DMS53 treated with DMSO at 0.1 percent for 48 hours (cell line): ENCODE measurements around the gene SLC39A12.

Experiments used
- DNase-seq: peaks from one replicate; lab custom pipeline; 2025; ENCODE audit not compliant: unreplicated experiment; lab: John Stamatoyannopoulos, UW

The SLC39A12 gene

DNA sequence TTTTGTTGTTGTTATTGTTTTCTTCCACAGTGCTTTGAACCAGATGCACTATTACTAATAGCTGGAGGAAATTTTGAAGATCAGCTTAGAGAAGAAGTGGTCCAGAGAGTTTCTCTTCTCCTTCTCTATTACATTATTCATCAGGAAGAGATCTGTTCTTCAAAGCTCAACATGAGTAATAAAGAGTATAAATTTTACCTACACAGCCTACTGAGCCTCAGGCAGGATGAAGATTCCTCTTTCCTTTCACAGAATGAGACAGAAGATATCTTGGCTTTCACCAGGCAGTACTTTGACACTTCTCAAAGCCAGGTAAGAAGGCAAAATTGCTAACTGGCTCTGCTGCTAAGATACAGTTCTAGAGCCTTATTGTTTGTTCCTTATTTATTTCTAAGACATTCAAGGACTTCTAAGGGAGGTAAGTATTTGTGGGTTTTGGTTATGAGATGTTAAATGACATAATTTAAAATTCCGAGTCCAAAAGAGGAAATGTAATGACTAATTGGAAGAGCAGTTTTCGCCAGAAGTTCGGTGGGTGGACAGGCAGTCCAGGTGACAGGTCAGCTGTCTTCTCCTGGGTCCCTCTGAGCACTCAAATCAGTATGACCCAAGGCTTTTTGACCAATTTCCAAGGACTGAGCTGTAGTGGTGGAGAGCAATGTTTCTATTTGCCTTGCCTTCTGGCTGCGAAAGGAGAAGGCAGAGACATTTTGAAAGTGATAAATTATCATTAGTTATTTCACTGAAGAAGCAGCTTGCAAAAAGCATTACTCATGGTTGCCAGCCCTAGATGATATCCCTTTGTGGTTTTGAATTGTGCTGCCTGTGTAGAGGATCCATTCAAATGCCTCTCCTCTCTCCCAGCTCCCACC, 10.1 kb downstream of the SLC39A12 start:
- DNase-seq, result no peak

GRCh38 chr10:17963431-17963830, 11.7 kb downstream of the SLC39A12 start:
- DNase-seq, result peak; percentile 15

- no peak for DNase-seq
Observed at GRCh38 chr10:17965649-17966235, 14.0 kb downstream of the SLC39A12 start.

GRCh38 chr10:17974505-17974904, 22.8 kb downstream of the SLC39A12 start:
- no peak for DNase-seq

DNA sequence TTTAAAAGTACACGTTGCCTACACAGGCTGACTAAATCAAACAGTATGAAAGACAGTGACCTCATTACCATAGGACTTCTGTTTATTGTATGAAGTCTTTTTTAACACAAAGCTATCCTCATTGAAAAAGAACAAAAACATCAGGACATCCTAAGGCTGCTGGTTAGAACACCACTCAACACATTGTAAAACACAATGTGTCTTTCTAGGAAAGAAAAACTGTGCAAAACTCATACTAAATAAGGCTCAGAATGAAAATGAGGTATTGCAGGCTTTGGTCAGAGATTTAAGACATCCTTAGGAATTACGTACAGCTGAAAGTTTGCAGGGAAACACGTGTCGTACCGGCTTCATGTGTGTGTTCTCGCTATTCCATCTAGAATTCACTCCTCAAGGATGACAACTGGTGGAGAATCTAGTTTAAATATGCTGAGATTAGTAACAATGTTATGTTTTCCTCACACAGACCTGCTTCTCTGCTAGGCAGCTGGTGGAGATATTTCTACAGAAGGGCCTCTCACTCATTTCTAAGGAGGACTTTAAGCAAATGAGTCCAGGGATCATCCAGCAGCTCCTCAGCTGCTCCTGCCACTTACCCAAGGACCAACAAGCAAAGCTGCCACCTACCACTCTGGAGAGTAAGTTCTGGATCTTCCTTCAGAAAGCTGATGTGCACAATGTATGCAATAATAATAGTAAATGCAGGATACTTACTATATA, 29.3 kb downstream of the SLC39A12 start:
- DNase-seq, result no peak

- no peak for DNase-seq
Observed at GRCh38 chr10:17981766-17982380, 30.2 kb downstream of the SLC39A12 start.

DNA sequence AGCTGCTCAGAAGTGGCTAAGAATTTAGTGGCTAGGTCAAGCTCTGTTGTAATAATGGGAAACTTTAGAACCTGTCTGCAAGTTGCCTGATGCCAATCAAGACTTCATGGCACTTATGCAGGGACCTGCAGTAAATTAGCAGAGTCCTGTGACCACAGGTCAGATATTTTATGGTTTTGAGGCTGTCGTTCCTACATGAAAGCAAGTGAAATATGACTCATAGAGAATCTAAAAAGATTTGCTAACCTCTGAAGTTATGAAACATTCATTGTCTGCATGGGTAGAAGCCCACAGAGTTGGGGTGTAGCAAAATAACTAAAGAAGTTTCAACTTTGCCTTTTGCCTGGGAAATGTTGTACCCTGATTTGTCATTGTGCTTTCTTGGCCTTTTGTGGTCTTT, 32.3 kb downstream of the SLC39A12 start:
- no peak for DNase-seq

DNA sequence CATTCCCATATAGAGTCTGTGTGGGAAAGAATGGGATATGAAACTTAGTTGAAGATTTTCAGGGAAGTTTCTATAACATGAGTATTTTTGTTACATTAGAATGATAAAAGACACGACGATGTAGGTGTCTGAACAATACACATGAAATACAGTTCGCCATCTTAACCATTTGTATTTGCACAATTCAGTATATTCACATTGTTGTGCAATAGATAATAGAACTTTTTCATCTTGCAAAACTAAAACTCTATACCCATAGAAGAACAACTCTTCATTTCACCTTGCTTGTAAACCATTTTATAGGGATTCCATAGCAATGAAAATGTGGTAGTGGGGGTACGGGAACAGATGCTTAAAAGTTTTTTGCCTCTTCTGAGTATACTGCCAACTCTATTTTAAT, 32.8 kb downstream of the SLC39A12 start:
- no peak for DNase-seq

DNA sequence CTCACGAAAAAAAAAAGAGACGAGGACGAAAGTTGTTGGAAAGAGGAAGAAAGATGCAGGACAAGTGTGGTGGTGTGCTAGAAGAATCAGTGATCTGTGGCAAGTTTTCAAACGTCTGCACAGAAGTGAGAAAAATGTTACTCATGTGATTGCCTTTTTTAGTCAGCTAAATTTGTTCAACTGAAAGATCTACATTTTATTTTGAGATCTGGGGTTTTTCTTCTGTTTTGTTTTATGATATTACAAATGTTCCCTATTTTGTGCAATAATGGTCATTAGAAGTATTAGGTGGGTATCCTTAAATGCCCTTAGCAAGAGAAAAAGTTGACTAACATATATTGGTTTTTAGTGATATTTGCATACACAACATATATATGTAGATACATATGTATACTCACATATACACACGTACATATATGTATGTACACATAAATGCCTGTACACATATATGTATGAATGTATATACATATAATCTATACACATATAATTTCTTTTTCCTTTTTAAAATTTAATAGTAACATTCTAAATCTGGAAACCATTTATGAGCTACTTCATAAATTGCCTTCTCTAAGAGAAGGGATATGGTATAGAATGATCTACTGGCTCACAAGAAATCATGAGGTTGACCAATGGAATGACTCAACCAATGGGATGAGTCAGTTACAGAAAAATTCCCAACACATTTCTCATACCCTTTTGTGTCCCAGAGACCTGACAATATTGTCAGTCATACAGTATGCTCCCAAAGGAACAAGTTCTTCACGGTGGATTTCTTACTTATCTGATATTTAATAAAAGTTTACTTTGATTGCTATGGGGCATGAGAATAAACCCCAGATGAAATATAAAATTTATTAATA, 38.4 kb downstream of the SLC39A12 start:
- DNase-seq, result no peak

DNA sequence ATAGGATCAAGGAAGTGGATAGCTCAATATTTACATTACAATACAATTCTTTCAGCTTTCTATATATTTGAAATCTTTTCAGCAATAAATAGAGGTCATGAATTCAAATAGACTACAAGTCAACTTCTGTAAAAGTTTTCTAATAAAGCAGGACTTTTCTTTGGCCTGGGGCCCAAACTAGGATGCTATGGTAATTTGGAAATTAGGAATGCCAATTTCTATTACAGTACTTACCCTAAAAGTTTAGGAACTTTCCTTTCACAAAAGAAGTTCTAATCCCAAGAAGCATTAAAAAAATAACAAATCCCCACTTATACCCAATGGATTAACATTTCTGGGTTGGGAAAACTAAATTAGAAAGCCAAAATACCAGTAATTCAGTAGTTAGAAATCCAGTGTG, 40.5 kb downstream of the SLC39A12 start:
- no peak for DNase-seq

DNA sequence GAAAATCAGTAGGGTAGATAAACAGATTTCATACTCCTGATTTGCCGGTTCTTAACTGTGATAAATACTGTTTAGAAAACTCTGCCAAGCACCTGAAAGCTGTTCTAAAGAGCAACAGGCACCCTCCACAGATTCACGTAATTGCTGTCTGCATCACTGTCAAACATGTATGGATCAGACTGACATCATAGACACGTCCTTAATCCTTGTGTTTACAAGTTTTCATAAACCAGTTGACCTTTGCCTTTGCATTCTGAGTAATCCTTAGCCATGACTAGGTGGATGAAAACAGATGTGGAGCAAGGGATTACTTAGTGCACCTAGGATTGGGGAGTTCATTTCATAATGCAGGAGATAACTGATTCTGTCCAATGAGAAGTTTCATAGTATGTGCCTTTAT, 41.6 kb downstream of the SLC39A12 start:
- DNase-seq, result peak; percentile 84

DNA sequence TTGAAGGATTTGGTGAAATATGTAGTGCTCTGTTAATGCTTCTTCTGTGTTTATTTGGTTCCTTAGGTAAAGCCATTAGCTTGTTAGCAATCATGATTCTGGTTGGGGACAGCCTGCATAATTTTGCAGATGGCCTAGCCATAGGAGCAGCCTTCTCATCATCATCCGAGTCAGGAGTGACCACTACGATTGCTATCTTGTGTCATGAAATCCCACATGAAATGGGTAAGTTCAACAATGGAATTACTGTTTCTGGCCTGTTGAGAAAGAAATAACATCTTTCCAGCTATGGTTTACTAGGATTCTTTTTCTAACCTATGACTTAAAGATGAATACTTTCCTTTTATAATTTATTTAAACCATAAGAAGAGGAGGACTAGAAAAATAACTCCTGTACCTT, 48.9 kb downstream of the SLC39A12 start:
- no peak for DNase-seq

GRCh38 chr10:18005445-18005780, 53.7 kb downstream of the SLC39A12 start:
- no peak for DNase-seq

DNA sequence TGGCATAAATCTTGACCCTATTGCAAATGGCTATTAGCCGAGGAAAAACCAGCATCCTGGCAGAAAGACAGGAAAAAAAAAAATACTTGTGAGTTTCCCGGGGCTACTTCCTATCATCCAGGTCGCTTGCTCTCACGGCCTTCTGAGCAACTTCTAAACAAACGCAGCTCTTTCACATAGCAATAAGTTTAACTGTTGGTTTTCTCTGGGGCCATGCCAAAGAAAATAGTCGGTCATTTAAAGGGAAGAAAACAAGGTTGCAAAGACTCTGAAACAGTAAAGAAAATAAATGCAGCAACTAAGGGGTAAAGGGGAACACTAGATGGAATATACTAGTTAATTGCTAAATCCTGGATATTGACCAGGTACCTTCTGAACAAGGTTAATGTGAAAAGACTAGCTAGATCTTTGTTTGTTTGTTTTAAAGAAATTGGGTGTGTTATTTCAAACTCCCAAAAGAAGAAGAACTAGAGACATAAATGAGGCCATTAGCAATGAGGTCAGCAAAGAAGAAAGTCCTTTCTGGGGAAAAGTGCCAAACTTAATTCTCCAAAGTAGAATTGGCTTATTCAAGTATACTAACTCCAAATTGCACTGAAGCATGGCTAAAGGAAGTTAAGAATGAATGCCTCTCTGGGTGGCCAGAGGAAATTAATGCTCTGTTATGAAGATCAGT, 54.2 kb downstream of the SLC39A12 start:
- no peak for DNase-seq

DNA sequence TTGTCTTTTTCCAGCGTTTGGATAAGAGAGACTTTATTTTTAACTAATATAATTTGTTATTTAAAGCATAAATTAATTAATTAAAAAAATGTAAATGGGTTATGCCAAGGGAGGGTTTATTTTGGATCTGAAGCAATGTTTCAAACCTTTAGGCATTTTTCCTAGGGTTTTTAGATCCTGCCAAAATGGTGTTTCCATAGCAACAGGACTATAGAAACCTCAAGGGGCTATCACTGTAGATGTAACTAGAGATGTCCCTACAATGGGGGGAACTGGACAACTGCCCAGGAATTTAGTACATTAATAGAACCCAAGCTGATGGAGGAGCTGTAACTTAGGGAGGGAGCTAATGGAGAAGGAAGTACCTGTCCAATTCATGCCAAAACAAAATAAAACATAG, 57.3 kb downstream of the SLC39A12 start:
- DNase-seq, result no peak

GRCh38 chr10:18010050-18010449, 58.3 kb downstream of the SLC39A12 start:
- DNase-seq, result no peak

GRCh38 chr10:18020523-18020922, 68.8 kb downstream of the SLC39A12 start:
- no peak for DNase-seq

GRCh38 chr10:18021725-18022480, 70.2 kb downstream of the SLC39A12 start:
- peak; percentile 26 for DNase-seq
